G401.6 (cell line): Measurements from ENCODE around the gene TRAP1.
"Not testable (repeated sequence)": the region's sequence is repeated elsewhere in the genome, so short reads cannot be mapped to it uniquely, and the experiment has no call there.

Experiments
- FAIRE-seq: peaks from 2 replicates; lab custom pipeline; 2012; peaks lifted over from hg19 to GRCh38; lab: Jason Lieb, UNC

The TRAP1 gene

GRCh38 chr16:3610698-3611145 is 106.6 kb downstream of the TRAP1 start:
- FAIRE-seq, result no peak

DNA sequence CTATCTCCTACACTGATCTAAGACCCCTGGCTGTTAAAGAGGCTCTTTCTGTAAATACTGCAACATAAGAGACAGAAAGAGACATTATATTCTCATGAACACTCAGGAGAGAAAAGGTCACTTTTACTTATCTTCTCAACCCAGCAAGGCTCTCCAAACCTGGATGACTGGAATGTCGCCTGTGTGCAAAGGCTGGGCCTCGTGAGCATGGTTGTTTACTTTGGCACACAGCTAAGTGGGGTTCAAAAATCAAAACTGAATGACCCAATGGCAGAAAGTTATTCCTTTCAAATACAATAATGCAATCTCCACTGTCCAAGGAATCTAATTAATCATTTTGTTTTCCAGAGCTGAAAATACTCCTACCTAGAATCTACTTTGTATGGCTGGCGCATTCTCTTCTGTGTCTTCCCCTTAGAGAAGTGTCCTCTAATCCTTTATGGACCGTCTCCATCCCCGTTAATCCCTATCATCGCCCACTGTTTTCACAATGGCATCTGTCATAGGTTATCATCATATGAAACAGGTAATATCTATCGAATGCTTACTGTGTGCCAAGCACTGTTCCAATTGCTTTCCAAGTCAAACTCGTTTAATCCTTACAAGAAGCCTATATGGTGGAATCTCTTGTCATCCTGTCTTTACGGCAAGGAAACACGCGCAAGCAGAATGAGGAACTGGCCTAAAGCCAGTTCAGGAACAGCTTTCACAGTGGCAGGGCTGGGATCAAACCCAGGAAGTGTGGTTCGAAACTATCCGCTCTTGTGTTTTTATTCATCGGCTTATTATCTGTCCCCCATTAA is 107.2 kb downstream of the TRAP1 start:
- no peak for FAIRE-seq

GRCh38 chr16:3608976-3609375 is 108.3 kb downstream of the TRAP1 start:
- FAIRE-seq, result not testable (repeated sequence)

DNA sequence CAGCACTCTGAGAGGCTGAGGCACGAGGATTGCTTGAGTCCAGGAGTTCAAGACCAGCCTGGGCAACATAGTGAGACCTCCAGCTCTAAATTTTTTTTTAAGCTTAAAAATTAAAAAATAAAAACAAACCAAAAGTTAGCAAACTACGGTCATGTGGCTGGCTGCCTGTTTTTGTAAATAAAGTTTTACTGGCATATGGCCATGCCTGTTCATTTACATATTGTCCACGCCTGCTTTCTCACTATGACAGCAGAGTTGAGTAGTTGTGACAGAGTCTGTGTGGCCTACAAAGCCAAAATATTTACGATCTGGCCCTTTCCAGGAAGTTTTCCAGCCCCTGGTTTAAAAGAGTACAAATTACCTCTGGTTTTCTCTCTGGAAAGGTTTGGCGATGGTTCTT is 109.3 kb downstream of the TRAP1 start:
- FAIRE-seq, result no peak
